Pancreas (tissue), 10 donors: ENCODE data around the gene CCDC88C. TPM values are rescaled to one million over a fixed set of nuclear protein-coding genes. Genes with fewer than 3 reads are reported as not detected.

Experiments
- ATAC-seq, 4 donors: fragments of 200-7000 bp; cut with Tn5 transposase; one replicate each; pipeline versions ENCODE4 v1.8.0 to v1.9.1; 2020; ENCODE audit warnings: mild to moderate bottlenecking in 4 of 4, moderate library complexity in 4 of 4
- DNase-seq, 6 donors: peaks; one replicate each; pipeline ENCODE4 v3.0.0-alpha.2; 2020
- FAIRE-seq: peaks from 2 replicates; lab custom pipeline; 2012; peaks lifted over from hg19 to GRCh38; lab: Jason Lieb, UNC
- H3K27ac ChIP-seq, 4 donors: fragments of 200-600 bp; sonication (generic); 1 replicate in 3 of 4; 2 replicates in 1 of 4; pipeline versions ENCODE4 v1.5.0 to v1.8.0; 2020
- H3K27me3 ChIP-seq, 4 donors: fragments of 200-600 bp; one replicate each; pipeline ENCODE4 v1.8.0; 2021
- H3K36me3 ChIP-seq, 3 donors: fragments of 200-600 bp; sonication (generic) in 1 of 3; one replicate each; pipeline versions ENCODE4 v1.5.0 to v1.8.0; 2020 to 2021
- H3K4me1 ChIP-seq, 3 donors: fragments of 200-600 bp; one replicate each; pipeline ENCODE4 v1.8.0; 2021
- H3K4me3 ChIP-seq, 4 donors: fragments of 200-600 bp; sonication (generic) in 2 of 4; one replicate each; pipeline versions ENCODE4 v1.5.0 to v1.8.0; 2020 to 2021
- H3K9me3 ChIP-seq, 4 donors: fragments of 200-600 bp; one replicate each; pipeline ENCODE4 v1.8.0; 2021
- WGBS, 2 donors: extraction: QIAGEN DNeasy Blood & Tissue Kit; methylation state at CpG; one replicate each; pipeline ENCODE4 v1.1.7; 2013; 5-methylcytosine and 5-hydroxymethylcytosine counted together
- intact Hi-C, 3 donors: fragments of 100-400 bp; cut with DNase I; formaldehyde crosslinking; loops; one replicate each; pipeline versions ENCODE4 v1.11.1 to v1.14.2; 2022
- polyA plus RNA-seq, 2 donors: library from polyadenylated mRNA; stranded (reverse); fragments of 200-250 nt; gene quantifications; one replicate each; pipeline ENCODE4 v1.2.3, GENCODE V29; 2013
- total RNA-seq, 6 donors: library from RNA; stranded (reverse); fragmentation: NEBNext Ultra II Directional in 4 of 6; extraction: Animal tissue kit (Norgen Biotek cat#: 25700) in 4 of 6; gene quantifications; one replicate each; pipeline versions ENCODE4 v1.2.1 to v1.2.4, GENCODE V29; 2021 to 2023
- TF ChIP-seq, protein P1 (sequence below), 4 donors: fragments of 200-600 bp; sonication (generic) in 3 of 4; IDR thresholded peaks; one replicate each; pipeline versions ENCODE4 v1.5.0 to v1.8.0; 2021; ENCODE audit warnings: antibody characterized with exemption in 4 of 4
- donor health status: healthy with polysubstance abuse.
- donor health status: DM: no; HTN: no; CAD: no; lungs with moderate emphysema.
- donor health status: DM: no; HTN: no; CAD: no.
- donor health status: control.
- donor health status: control.
- donor health status: Bipolar disorder and iron deficiency.
- donor health status: DM: yes; HTN: yes; CAD: no.
- donor health status: DM: no; HTN: no; CAD: no.
- donor health status: DM: no; HTN: no; CAD: no.
- donor health status: DM: yes; HTN: yes; CAD: no.

The CCDC88C gene
- total and polyA plus RNA-seq, 8 donors = 10.3 to 20.2 (median 14.6) TPM

GRCh38 chr14:91295276-91295845, 122.3 kb downstream of the CCDC88C start:
- no peak for DNase-seq
- WGBS, 2 donors = 94 to 95% methylated on average over 13 to 17 of the region's 17 CpGs
- Histone ChIP-seq H3K27me3 (no peaks in the 10 kb centered on the region), H3K9me3 (no peaks in the 10 kb centered on the region), H3K4me1 (no peaks in the 10 kb centered on the region), H3K27ac (no peak overlapping the region), H3K4me3 (no peak overlapping the region), H3K36me3 (peaks cover 0 to 28% (median 0%) of the 10 kb centered on the region in 3 donors)
- TF ChIP-seq, protein P1, sequence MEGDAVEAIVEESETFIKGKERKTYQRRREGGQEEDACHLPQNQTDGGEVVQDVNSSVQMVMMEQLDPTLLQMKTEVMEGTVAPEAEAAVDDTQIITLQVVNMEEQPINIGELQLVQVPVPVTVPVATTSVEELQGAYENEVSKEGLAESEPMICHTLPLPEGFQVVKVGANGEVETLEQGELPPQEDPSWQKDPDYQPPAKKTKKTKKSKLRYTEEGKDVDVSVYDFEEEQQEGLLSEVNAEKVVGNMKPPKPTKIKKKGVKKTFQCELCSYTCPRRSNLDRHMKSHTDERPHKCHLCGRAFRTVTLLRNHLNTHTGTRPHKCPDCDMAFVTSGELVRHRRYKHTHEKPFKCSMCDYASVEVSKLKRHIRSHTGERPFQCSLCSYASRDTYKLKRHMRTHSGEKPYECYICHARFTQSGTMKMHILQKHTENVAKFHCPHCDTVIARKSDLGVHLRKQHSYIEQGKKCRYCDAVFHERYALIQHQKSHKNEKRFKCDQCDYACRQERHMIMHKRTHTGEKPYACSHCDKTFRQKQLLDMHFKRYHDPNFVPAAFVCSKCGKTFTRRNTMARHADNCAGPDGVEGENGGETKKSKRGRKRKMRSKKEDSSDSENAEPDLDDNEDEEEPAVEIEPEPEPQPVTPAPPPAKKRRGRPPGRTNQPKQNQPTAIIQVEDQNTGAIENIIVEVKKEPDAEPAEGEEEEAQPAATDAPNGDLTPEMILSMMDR (IDR thresholded peaks at IDR 0.05) = no peak
- no peak for ATAC-seq
- FAIRE-seq = no peak
- intact Hi-C loops = no loop called here

- TF ChIP-seq, protein P1 (IDR thresholded peaks at IDR 0.05) = no peak
- FAIRE-seq (no peak), DNase-seq (no peak), ATAC-seq (no peak)
- WGBS, 2 donors = 75 to 77% methylated on average over 7 of the region's 7 CpGs
- intact Hi-C loops = no loop called here
- Histone ChIP-seq H3K9me3 (no peaks in the 10 kb centered on the region), H3K27me3 (no peaks in the 10 kb centered on the region), H3K4me3 (no peak overlapping the region), H3K36me3 (peaks cover 0 to 30% (median 0%) of the 10 kb centered on the region in 3 donors), H3K4me1 (no peaks in the 10 kb centered on the region), H3K27ac (no peak overlapping the region)
Observed at GRCh38 chr14:91294153-91294552, 123.5 kb downstream of the CCDC88C start.

DNA sequence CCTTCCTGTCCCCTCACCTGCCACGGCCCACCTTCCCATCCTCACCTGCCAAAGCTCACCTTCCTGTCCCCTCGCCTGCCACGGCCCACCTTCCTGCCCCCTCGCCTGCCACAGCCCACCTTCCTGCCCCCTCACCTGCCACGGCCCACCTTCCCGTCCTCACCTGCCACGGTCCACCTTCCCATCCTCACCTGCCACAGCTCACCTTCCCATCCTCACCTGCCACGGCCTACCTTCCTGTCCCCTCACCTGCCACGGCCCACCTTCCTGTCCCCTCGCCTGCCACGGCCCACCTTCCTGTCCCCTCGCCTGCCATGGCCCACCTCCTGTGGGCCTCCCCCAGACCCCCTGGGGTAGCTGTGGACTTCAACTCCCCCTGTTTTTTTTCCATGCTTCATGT, 124.3 kb downstream of the CCDC88C start:
- peaks cover 0 to 37% (median 0%) of the 10 kb centered on the region in 3 donors for H3K36me3 ChIP-seq
- H3K27ac ChIP-seq = no peak overlapping the region
- no peaks in the 10 kb centered on the region for H3K4me1 ChIP-seq
- no peak overlapping the region for H3K4me3 ChIP-seq
- no peaks in the 10 kb centered on the region for H3K9me3 ChIP-seq
- no peaks in the 10 kb centered on the region for H3K27me3 ChIP-seq
- 55 to 70% methylated on average over 12 of the region's 12 CpGs for WGBS, 2 donors
- TF ChIP-seq, protein P1 (IDR thresholded peaks at IDR 0.05) = no peak
- no peak for ATAC-seq
- FAIRE-seq = no peak
- peak in 1 of 6 donors; percentile 86 for DNase-seq
- intact Hi-C loops = no loop called here

DNA sequence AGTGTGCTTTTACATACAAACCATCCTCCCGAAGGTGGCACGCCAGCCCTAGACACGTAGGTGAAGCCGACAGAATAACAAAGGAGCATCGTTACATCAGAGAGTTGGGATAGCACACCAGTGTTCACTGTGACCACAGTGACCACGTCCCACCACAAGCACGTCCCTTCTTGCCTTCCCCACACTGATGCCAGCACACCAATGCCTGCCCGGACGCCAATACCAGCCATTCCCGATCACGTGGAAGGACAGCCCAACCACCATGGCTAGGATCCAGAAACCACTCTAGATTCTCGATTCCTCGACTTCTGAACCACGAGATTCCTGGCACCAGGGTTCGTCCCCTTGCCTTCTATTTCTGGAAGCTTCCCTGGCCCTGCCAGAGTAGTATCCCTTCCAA, 125.1 kb downstream of the CCDC88C start:
- WGBS, 2 donors = 90 to 92% methylated on average over 15 of the region's 15 CpGs
- no peak for ATAC-seq

More for the DNA sequence above, 125.1 kb downstream of the CCDC88C start:
- intact Hi-C loops = no loop called here
- FAIRE-seq = no peak
- Histone ChIP-seq H3K4me3 (no peak overlapping the region), H3K36me3 (peaks cover 0 to 36% (median 0%) of the 10 kb centered on the region in 3 donors), H3K9me3 (no peaks in the 10 kb centered on the region), H3K27me3 (no peaks in the 10 kb centered on the region), H3K27ac (no peak overlapping the region), H3K4me1 (no peaks in the 10 kb centered on the region)
- TF ChIP-seq, protein P1 (IDR thresholded peaks at IDR 0.05) = no peak
- peak in 1 of 6 donors; percentile 25 for DNase-seq
